ENCODE results near the gene SCGB3A2. TPM values are rescaled to one million over a fixed set of nuclear protein-coding genes. Genes with fewer than 3 reads are reported as not detected.

The SCGB3A2 gene
- total and polyA plus RNA-seq, 2 donors (not counting 1 experiment from before 2014, with no cell fraction given): not detected

DNA sequence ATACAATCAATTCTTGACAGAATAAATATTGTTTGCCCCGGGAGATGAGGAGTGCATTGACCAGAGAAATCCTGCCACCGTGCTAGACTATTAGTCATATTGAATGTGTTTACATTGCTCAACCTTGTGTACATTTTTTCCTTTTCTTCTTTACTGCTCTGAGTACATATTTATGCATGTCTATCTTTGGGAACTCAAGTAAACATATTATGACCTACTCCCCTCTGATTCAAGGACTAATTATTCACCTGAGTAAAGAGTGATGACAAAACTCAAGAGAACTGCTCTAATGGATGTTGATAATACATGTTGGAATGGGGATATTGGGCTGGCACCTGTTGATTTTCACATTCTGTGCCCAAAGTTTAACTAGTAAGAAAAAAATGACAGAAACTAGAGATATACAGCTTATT lies 43.1 kb upstream of the SCGB3A2 start:
- Histone ChIP-seq H3K9me3 (ENCODE audit: control extremely low read depth in 1 of 3, control insufficient read depth in 2 of 3, insufficient read depth in 1 of 3, low read length in 2 of 3) (no peaks in the 10 kb centered on the region), H3K36me3 (replicated peaks in 1 of 2; ENCODE audit: control extremely low read depth in 1 of 2, control insufficient read depth in 1 of 2, extremely low read depth in 1 of 2, insufficient read depth in 2 of 2, low read length in 1 of 2) (no peaks in the 10 kb centered on the region), H3K4me3 (ENCODE audit: control extremely low read depth in 1 of 5, extremely low read depth in 1 of 5, insufficient read depth in 1 of 5, low read depth in 2 of 5, low read length in 4 of 5) (no peak overlapping the region), H4K20me1 (ENCODE audit: control insufficient read depth, insufficient read depth, low read length, poor library complexity, severe bottlenecking) (no peaks in the 10 kb centered on the region), H3K27me3 (replicated peaks in 1 of 4; ENCODE audit: control extremely low read depth in 1 of 4, control insufficient read depth in 3 of 4, insufficient read depth in 4 of 4, low read length in 3 of 4) (no peaks in the 10 kb centered on the region), H3K9ac (ENCODE audit: low read length) (no peak overlapping the region), H2AFZ (ENCODE audit: insufficient read depth, low read depth, low read length, poor library complexity, severe bottlenecking) (no peak overlapping the region), H3K27ac (ENCODE audit: low read length in 2 of 2) (no peak overlapping the region), H3K4me2 (replicated peaks; ENCODE audit: low read depth, low read length, poor library complexity, severe bottlenecking) (no peak overlapping the region), H3K4me1 (ENCODE audit: control insufficient read depth in 2 of 2, insufficient read depth in 2 of 2, low read length in 2 of 2) (no peaks in the 10 kb centered on the region), H3K79me2 (ENCODE audit: control insufficient read depth, insufficient read depth, low read length) (no peaks in the 10 kb centered on the region)
- H3K27me3 Mint-ChIP-seq: peaks cover 8% of the 10 kb centered on the region
- no peak for ATAC-seq (ENCODE audit: low read depth)
- no peak overlapping the region for H3K4me3 Mint-ChIP-seq
- H3K27ac Mint-ChIP-seq: no peak overlapping the region
- ChIA-PET POLR2A (no interaction called here), CTCF (interaction anchor here (1.1 kb wide), 1 partner anchor 13 kb away, joined by 3 read pairs; no protein-coding TSS in a partner anchor)
- TF ChIP-seq, protein P1, sequence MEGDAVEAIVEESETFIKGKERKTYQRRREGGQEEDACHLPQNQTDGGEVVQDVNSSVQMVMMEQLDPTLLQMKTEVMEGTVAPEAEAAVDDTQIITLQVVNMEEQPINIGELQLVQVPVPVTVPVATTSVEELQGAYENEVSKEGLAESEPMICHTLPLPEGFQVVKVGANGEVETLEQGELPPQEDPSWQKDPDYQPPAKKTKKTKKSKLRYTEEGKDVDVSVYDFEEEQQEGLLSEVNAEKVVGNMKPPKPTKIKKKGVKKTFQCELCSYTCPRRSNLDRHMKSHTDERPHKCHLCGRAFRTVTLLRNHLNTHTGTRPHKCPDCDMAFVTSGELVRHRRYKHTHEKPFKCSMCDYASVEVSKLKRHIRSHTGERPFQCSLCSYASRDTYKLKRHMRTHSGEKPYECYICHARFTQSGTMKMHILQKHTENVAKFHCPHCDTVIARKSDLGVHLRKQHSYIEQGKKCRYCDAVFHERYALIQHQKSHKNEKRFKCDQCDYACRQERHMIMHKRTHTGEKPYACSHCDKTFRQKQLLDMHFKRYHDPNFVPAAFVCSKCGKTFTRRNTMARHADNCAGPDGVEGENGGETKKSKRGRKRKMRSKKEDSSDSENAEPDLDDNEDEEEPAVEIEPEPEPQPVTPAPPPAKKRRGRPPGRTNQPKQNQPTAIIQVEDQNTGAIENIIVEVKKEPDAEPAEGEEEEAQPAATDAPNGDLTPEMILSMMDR (IDR thresholded peaks at IDR 0.05): no peak
- no peak for TF ChIP-seq EZH2 (IDR thresholded peaks at IDR 0.05; ENCODE audit: borderline replicate concordance, insufficient read depth, low read depth, low read length, poor library complexity, severe bottlenecking)
- no peaks in the 10 kb centered on the region for H3K9me3 Mint-ChIP-seq (ENCODE audit: insufficient read depth)
- DNase-seq: no peak
- H3K4me1 Mint-ChIP-seq: no peaks in the 10 kb centered on the region
- intact Hi-C loops (cut with micrococcal nuclease): no loop called here
- no CpG with 5 or more reads among the region's 2 CpGs for WGBS (ENCODE audit: insufficient coverage)

DNA sequence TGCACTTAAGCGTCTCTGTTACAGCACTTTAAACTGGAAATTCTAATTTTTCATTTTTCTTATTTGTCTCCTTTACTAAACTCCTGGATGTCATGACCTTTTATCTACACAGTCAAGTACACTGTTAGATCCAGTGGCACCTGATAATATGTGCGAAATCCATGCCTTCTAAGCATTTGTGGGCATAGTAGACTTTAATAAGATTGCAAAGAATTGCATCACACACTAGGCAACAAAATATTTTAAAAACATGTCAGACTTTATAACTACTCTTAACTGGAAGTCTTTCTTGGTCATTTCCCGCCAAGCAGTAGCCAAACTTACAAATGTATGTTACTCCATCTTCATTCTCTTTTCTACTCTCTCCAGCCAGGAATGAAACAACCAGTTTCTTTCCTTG lies 42.1 kb upstream of the SCGB3A2 start:
- Histone ChIP-seq H2AFZ (ENCODE audit: insufficient read depth, low read depth, low read length, poor library complexity, severe bottlenecking) (no peak overlapping the region), H3K27ac (ENCODE audit: low read length in 2 of 2) (no peak overlapping the region), H4K20me1 (ENCODE audit: control insufficient read depth, insufficient read depth, low read length, poor library complexity, severe bottlenecking) (no peaks in the 10 kb centered on the region), H3K79me2 (ENCODE audit: control insufficient read depth, insufficient read depth, low read length) (no peaks in the 10 kb centered on the region), H3K9me3 (ENCODE audit: control extremely low read depth in 1 of 3, control insufficient read depth in 2 of 3, insufficient read depth in 1 of 3, low read length in 2 of 3) (no peaks in the 10 kb centered on the region), H3K4me2 (replicated peaks; ENCODE audit: low read depth, low read length, poor library complexity, severe bottlenecking) (no peak overlapping the region), H3K4me3 (ENCODE audit: control extremely low read depth in 1 of 5, extremely low read depth in 1 of 5, insufficient read depth in 1 of 5, low read depth in 2 of 5, low read length in 4 of 5) (no peak overlapping the region), H3K4me1 (ENCODE audit: control insufficient read depth in 2 of 2, insufficient read depth in 2 of 2, low read length in 2 of 2) (no peaks in the 10 kb centered on the region), H3K36me3 (replicated peaks in 1 of 2; ENCODE audit: control extremely low read depth in 1 of 2, control insufficient read depth in 1 of 2, extremely low read depth in 1 of 2, insufficient read depth in 2 of 2, low read length in 1 of 2) (no peaks in the 10 kb centered on the region), H3K9ac (ENCODE audit: low read length) (no peak overlapping the region), H3K27me3 (replicated peaks in 1 of 4; ENCODE audit: control extremely low read depth in 1 of 4, control insufficient read depth in 3 of 4, insufficient read depth in 4 of 4, low read length in 3 of 4) (no peaks in the 10 kb centered on the region)
- ChIA-PET POLR2A (no interaction called here), CTCF (interaction anchor here (1.1 kb wide), 1 partner anchor 14 kb away, joined by 3 read pairs; no protein-coding TSS in a partner anchor)
- TF ChIP-seq EZH2 (IDR thresholded peaks at IDR 0.05; ENCODE audit: borderline replicate concordance, insufficient read depth, low read depth, low read length, poor library complexity, severe bottlenecking): no peak
- TF ChIP-seq, protein P1 (IDR thresholded peaks at IDR 0.05): no peak
- no peaks in the 10 kb centered on the region for H3K9me3 Mint-ChIP-seq (ENCODE audit: insufficient read depth)
- no peak for DNase-seq
- no peak for ATAC-seq (ENCODE audit: low read depth)
- H3K4me3 Mint-ChIP-seq: no peak overlapping the region
- WGBS (ENCODE audit: insufficient coverage): 100% methylated on average over 2 of the region's 3 CpGs
- peaks cover 8% of the 10 kb centered on the region for H3K27me3 Mint-ChIP-seq
- H3K4me1 Mint-ChIP-seq: no peaks in the 10 kb centered on the region
- H3K27ac Mint-ChIP-seq: no peak overlapping the region
- intact Hi-C loops (cut with micrococcal nuclease): no loop called here

Measured in B cell (primary cell).